Prostate gland (tissue), 2 donors: ENCODE measurements around the gene CENPB.

Experiments used
- POLR2A ChIP-seq: fragments of 450-650 bp; IDR thresholded peaks from one replicate; pipeline ENCODE4 v1.6.1; 2016; ENCODE audit warnings: antibody characterized with exemption, mild to moderate bottlenecking
- POLR2AphosphoS5 ChIP-seq: sonication (generic); formaldehyde crosslinking; IDR thresholded peaks from one replicate; pipeline ENCODE4 v1.6.1; 2017; ENCODE audit warnings: antibody characterized with exemption
- TF ChIP-seq, protein P1 (sequence below), 4 experiments: fragments of 200-600 bp in 2 of 4; fragments of 450-650 bp in 2 of 4; sonication (generic) in 2 of 4; IDR thresholded peaks; 1 replicate in 3 of 4; 2 replicates in 1 of 4; pipeline ENCODE4 v1.5.1; 2016 to 2019; ENCODE audit warnings: antibody characterized with exemption in 4 of 4, mild to moderate bottlenecking in 2 of 4, moderate library complexity in 2 of 4

GRCh38 chr20:3765171-3765882 lies 21.2 kb downstream of the CENPB start:
- TF ChIP-seq POLR2A (no peak), POLR2AphosphoS5 (no peak)
- TF ChIP-seq, protein P1, sequence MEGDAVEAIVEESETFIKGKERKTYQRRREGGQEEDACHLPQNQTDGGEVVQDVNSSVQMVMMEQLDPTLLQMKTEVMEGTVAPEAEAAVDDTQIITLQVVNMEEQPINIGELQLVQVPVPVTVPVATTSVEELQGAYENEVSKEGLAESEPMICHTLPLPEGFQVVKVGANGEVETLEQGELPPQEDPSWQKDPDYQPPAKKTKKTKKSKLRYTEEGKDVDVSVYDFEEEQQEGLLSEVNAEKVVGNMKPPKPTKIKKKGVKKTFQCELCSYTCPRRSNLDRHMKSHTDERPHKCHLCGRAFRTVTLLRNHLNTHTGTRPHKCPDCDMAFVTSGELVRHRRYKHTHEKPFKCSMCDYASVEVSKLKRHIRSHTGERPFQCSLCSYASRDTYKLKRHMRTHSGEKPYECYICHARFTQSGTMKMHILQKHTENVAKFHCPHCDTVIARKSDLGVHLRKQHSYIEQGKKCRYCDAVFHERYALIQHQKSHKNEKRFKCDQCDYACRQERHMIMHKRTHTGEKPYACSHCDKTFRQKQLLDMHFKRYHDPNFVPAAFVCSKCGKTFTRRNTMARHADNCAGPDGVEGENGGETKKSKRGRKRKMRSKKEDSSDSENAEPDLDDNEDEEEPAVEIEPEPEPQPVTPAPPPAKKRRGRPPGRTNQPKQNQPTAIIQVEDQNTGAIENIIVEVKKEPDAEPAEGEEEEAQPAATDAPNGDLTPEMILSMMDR (IDR thresholded peaks at IDR 0.05) = no peak
